ENCODE results near the gene DHRS1. TPM values are rescaled to one million over a fixed set of nuclear protein-coding genes. Genes with fewer than 3 reads are reported as not detected.

The DHRS1 gene
- total RNA-seq, 1 donor from 2014 or later = 29.3 TPM

DNA sequence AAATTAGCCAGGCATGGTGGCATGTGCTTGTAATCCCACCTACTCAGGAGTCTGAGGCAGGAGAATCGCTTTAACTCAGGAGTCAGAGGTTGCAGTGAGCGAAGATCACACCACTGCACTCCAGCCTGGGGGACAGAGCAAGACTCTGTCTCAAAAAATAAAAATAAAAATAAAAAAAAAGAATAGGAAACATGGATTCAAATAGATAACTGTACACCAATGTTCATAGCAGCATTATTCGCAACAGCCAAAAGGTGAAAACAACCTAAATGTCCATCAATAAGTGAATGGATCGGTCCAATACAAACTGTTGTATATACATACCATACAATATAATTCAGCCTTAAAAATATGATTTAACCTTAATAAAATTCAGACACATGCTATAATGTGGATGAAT lies 43.3 kb upstream of the DHRS1 start:
- TF ChIP-seq, protein P1, sequence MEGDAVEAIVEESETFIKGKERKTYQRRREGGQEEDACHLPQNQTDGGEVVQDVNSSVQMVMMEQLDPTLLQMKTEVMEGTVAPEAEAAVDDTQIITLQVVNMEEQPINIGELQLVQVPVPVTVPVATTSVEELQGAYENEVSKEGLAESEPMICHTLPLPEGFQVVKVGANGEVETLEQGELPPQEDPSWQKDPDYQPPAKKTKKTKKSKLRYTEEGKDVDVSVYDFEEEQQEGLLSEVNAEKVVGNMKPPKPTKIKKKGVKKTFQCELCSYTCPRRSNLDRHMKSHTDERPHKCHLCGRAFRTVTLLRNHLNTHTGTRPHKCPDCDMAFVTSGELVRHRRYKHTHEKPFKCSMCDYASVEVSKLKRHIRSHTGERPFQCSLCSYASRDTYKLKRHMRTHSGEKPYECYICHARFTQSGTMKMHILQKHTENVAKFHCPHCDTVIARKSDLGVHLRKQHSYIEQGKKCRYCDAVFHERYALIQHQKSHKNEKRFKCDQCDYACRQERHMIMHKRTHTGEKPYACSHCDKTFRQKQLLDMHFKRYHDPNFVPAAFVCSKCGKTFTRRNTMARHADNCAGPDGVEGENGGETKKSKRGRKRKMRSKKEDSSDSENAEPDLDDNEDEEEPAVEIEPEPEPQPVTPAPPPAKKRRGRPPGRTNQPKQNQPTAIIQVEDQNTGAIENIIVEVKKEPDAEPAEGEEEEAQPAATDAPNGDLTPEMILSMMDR (IDR thresholded peaks at IDR 0.05) = no peak
- no peak overlapping the region for H3K4me3 Mint-ChIP-seq (ENCODE audit: unreplicated experiment)
- DNase-seq (ENCODE audit: low spot score) = no peak
- H3K9me3 Mint-ChIP-seq (ENCODE audit: low read depth) = no peaks in the 10 kb centered on the region
- peaks cover 1% of the 10 kb centered on the region for H3K36me3 Mint-ChIP-seq (ENCODE audit: low read depth)
- no peak overlapping the region for H3K27ac Mint-ChIP-seq (ENCODE audit: unreplicated experiment)
- peaks cover 28% of the 10 kb centered on the region for H3K27me3 Mint-ChIP-seq (ENCODE audit: low read depth)
- no peaks in the 10 kb centered on the region for H3K4me1 Mint-ChIP-seq (ENCODE audit: low read depth)

DNA sequence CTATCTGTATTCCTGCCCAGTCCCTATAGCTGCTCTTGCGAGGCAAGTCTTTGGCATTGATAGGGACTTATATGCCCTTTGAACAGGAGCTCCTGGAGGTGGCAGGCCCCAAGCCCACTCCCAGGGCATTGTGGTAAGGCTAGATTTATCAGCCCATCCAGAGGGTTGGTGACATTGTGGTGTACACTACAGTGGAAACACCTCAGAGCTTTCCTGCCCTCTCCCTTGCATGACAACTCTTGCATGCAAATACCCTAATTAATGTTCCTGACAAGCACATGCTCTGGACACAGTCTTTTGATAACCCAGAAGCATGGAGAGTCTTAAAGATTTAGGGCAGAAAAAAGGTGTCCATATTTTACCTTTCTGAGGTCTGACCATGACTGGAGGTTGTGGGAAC lies 41.0 kb upstream of the DHRS1 start:
- Mint-ChIP-seq H3K27ac (ENCODE audit: unreplicated experiment) (no peak overlapping the region), H3K27me3 (ENCODE audit: low read depth) (peaks cover 24% of the 10 kb centered on the region), H3K9me3 (ENCODE audit: low read depth) (no peaks in the 10 kb centered on the region), H3K4me3 (ENCODE audit: unreplicated experiment) (no peak overlapping the region), H3K36me3 (ENCODE audit: low read depth) (no peaks in the 10 kb centered on the region), H3K4me1 (ENCODE audit: low read depth) (peaks cover 7% of the 10 kb centered on the region)
- TF ChIP-seq, protein P1 (IDR thresholded peaks at IDR 0.05) = no peak
- no peak for DNase-seq (ENCODE audit: low spot score)

DNA sequence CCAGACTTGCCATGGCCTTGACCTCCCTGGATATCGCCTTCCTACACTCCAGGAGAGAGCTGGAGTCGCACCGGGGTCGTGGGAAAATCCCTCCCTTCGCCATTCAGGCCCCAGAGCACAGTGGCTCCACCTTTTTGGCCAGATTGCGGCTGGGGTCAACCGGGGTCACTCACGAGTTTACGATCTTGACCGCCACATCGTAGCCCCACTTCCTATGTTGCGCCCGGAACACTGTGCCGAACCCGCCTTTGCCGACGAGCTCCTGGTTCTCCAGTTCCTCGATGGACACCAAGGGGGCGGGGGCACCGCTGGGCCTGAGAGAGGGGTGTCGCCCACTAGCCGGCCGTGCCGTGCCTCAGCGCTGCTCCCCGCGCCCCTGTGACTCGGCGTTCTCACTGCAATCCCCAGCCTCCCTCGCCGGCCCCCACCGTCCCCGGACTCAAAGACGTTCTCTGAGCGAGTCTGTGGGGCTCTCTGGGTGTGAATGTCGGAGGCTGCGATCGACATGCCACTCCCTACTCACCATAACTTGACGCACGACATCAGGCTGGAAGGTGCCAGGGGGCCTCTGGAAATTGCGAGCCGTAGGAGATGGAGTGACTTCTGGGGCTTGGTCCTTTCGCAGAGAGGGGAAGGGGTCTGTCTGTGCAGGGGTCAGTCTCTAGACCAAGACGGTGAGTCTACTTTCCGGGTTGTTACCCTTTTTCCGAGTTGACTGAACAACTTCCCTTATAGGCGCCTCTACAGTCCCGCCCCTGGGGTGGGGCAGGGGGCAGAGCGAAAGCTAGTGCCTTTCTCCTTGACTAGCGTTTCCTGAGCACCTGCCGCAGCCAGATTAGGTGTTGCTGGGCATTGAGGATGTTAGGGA lies 39.9 kb upstream of the DHRS1 start, which contains the start of gene RIPK3:
RIPK3 (minus strand) TSS at position 708 of the 868 bp plus-strand sequence; CDS start at position 543, 165 bp downstream.
- H3K27me3 Mint-ChIP-seq (ENCODE audit: low read depth) = peaks cover 23% of the 10 kb centered on the region
- H3K9me3 Mint-ChIP-seq (ENCODE audit: low read depth) = no peaks in the 10 kb centered on the region
- H3K27ac Mint-ChIP-seq (ENCODE audit: unreplicated experiment) = no peak within 1 kb of the TSS
- no peak for DNase-seq (ENCODE audit: low spot score)
- H3K4me1 Mint-ChIP-seq (ENCODE audit: low read depth) = peaks cover 14% of the 10 kb centered on the region
- H3K4me3 Mint-ChIP-seq (ENCODE audit: unreplicated experiment) = peak within 1 kb of the TSS; percentile 60
- no peaks in the 10 kb centered on the region for H3K36me3 Mint-ChIP-seq (ENCODE audit: low read depth)
- TF ChIP-seq, protein P1 (IDR thresholded peaks at IDR 0.05) = no peak

DNA sequence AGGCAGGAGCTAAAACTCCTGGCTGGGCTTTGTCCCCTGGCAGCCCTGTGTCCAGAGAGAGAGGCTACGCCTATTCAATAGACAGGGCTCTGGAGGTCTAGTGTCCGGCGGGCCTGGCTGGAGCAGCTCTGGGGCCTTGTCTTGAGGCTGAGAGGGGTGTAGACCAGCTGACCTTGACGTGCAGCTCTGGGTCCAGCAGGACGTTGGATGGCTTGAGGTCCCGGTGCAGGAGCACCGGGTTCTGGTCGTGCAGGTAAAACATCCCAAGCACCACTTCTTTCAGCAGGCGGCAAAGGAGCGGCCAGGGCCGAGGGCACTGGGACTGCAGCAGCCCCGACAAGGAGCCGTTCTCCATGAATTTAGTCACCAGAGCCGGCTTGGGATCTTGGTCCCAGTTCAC lies 39.3 kb upstream of the DHRS1 start:
- H3K27me3 Mint-ChIP-seq (ENCODE audit: low read depth) = peaks cover 19% of the 10 kb centered on the region
- no peaks in the 10 kb centered on the region for H3K36me3 Mint-ChIP-seq (ENCODE audit: low read depth)
- TF ChIP-seq, protein P1 (IDR thresholded peaks at IDR 0.05) = no peak
- H3K27ac Mint-ChIP-seq (ENCODE audit: unreplicated experiment) = no peak overlapping the region
- H3K4me3 Mint-ChIP-seq (ENCODE audit: unreplicated experiment) = no peak overlapping the region
- no peaks in the 10 kb centered on the region for H3K9me3 Mint-ChIP-seq (ENCODE audit: low read depth)
- no peak for DNase-seq (ENCODE audit: low spot score)
- peaks cover 20% of the 10 kb centered on the region for H3K4me1 Mint-ChIP-seq (ENCODE audit: low read depth)

DNA sequence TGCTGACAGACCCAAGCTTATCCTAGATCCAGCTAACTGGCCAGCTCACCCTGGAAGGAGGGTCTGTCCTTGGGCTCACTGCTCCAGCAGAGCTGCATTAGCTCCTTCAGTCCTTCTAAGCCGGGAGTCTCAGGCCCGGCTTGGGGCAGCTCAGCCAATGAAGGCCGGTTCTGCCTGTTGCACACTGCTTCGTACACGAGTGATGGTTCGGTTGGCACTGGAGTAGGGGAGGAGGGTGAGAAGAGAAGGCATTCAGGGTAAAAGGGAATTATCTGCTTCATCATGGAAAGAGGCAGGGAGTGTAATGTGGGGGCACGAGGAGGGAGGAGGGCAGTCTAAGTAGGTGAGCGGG lies 38.2 kb upstream of the DHRS1 start:
- H3K9me3 Mint-ChIP-seq (ENCODE audit: low read depth) = no peaks in the 10 kb centered on the region
- no peaks in the 10 kb centered on the region for H3K36me3 Mint-ChIP-seq (ENCODE audit: low read depth)
- H3K4me3 Mint-ChIP-seq (ENCODE audit: unreplicated experiment) = no peak overlapping the region
- DNase-seq (ENCODE audit: low spot score) = no peak
- H3K27me3 Mint-ChIP-seq (ENCODE audit: low read depth) = peaks cover 15% of the 10 kb centered on the region
- TF ChIP-seq, protein P1 (IDR thresholded peaks at IDR 0.05) = no peak
- H3K4me1 Mint-ChIP-seq (ENCODE audit: low read depth) = peaks cover 27% of the 10 kb centered on the region
- no peak overlapping the region for H3K27ac Mint-ChIP-seq (ENCODE audit: unreplicated experiment)

Measured in chondrocyte (in vitro differentiated cells).